Measurements from ENCODE around the gene NELFB.
A peak's percentile ranks its signal among the peaks of the same experiment; 100 is the strongest.

The NELFB gene

GRCh38 chr9:137306066-137306849 lies 51.1 kb downstream of the NELFB start:
- DNase-seq = no peak

GRCh38 chr9:137306850-137307254 lies 51.7 kb downstream of the NELFB start:
- no peak for DNase-seq

- no peak for DNase-seq
Measured at GRCh38 chr9:137307255-137308056, 52.3 kb downstream of the NELFB start.

GRCh38 chr9:137308057-137308619 lies 53.0 kb downstream of the NELFB start:
- no peak for DNase-seq

GRCh38 chr9:137309368-137310188 lies 54.5 kb downstream of the NELFB start:
- DNase-seq = no peak

GRCh38 chr9:137310189-137311052 lies 55.3 kb downstream of the NELFB start:
- no peak for DNase-seq

GRCh38 chr9:137311171-137311985 lies 56.3 kb downstream of the NELFB start:
- DNase-seq = peak; percentile 34

- no peak for DNase-seq
Measured at GRCh38 chr9:137311986-137312851, 57.1 kb downstream of the NELFB start.

- DNase-seq = no peak
Measured at GRCh38 chr9:137312852-137313325, 57.8 kb downstream of the NELFB start.

- no peak for DNase-seq
Measured at GRCh38 chr9:137313326-137313936, 58.3 kb downstream of the NELFB start.

GRCh38 chr9:137313956-137314560 lies 58.9 kb downstream of the NELFB start:
- no peak for DNase-seq

- DNase-seq = no peak
Measured at GRCh38 chr9:137314561-137315560, 59.7 kb downstream of the NELFB start.

- no peak for DNase-seq
Measured at GRCh38 chr9:137315581-137316011, 60.5 kb downstream of the NELFB start.

- DNase-seq = no peak
Measured at GRCh38 chr9:137316012-137316981, 61.2 kb downstream of the NELFB start.

GRCh38 chr9:137317021-137317717 lies 62.0 kb downstream of the NELFB start:
- no peak for DNase-seq
